Measurements from ENCODE around the gene SIGLEC10. TPM values are rescaled to one million over a fixed set of nuclear protein-coding genes. Genes with fewer than 3 reads are reported as not detected.

SIGLEC10 gene
- total RNA-seq, 1 donor: 6.7 TPM

DNA sequence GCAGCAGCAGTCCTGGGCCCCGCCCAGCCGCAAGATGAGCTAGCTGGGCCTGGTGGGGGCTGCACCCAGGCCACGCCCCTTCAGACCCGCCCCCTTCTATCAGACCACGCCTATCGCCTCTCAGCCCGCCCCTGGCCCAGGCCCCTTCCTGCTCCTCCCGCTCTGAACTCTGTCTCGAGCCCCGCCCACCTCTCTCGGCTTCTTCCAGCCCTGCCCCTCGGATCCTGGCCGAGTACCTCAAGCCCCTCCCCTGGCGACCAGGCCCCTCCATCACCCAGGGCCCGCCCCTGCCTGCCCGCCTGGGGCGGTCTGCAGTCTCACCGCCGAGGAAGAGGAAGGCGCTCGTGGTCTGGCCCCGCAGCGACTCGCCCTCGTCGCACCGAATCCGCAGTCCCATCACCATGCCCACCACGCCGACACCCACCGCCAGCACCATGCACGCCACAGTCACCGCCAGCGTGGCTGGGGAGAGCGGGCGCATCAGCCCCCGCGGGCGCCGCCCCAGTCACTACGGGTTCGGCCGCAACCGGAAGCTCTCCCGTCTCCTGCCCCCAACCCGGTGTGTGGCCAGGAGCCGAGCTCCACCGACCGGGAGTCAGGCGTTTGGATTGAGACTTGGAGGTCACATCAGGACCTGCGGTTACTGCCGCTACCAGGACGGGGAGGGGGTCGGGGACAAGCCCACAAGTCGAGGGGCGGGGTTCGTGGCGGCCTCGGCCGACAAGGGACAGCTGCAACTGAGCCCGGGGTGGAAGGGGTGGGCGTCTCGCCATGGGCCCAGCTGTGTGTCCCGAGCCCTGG lies 49.7 kb downstream of the SIGLEC10 start:
- peak; percentile 81 to 97 (median 97) for DNase-seq (ENCODE audit: low read depth in 2 of 3, low spot score in 2 of 3)

DNA sequence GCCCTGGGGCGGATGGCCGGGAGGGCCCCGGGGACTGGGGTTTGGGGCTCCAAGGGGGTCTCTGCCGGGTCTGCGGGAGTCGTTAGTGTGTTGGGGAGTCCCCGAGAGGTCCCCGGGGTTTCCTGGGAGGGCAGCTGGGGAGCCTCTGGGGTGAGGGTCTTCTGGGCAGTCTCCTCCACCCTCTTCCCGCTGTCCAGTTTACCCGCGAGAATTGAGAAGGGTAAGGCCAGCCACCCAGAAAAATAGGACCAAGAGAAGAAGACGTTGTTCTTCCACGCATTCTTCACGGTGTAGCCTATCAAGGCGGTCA lies 50.2 kb downstream of the SIGLEC10 start:
- no peak for DNase-seq (ENCODE audit: low read depth in 2 of 3, low spot score in 2 of 3)

DNA sequence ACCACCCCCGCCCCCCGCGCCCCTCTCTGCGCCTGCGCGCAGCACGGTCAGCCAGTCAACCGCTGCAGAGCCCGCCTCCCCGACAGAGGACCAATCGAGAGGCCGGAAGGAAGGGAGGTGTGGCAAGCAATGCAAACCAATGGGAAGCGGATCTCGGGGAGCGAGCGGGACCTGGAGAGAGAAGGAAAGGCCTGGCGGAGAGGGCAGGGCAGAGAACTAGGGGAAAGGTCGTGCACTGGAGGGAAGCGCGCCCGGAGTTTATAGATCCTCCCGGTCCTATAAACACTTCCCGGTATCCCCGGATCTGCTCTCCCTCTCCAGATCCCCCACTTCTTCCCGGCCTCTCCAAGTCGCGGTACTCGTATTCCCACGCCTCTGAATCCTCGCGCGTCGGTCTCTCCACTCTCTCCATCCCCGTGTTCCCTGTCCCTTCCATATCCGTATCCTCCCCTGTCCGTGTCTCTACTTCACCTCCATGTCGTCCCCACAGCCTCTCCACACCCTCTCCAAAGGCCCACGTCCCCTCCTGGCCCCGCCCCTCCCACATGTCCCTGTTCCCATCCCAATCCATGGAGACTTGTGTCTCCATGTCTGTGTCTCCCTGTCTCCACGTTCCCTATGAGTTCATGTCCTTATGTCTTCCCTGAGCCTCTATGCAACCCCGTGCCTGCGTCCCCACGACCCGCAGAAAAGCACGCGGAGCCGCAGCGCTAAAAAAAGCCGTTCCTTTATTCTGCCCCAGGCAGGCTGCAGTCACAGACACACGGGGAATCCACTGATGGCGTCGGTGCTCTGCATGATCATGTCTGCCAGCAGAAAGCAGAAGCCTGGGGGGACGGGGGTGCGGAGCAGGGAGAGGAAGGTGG lies 50.8 kb downstream of the SIGLEC10 start:
- peak; percentile 73 to 98 (median 96) for DNase-seq (ENCODE audit: low read depth in 2 of 3, low spot score in 2 of 3)

GRCh38 chr19:51365965-51366388 lies 51.5 kb downstream of the SIGLEC10 start, which contains the start of gene ETFB:
TSS of gene ETFB (minus strand) at chr19:51366388. CDS start at chr19:51366326, 62 bp downstream.
- DNase-seq (ENCODE audit: low read depth in 2 of 3, low spot score in 2 of 3): no peak

DNA sequence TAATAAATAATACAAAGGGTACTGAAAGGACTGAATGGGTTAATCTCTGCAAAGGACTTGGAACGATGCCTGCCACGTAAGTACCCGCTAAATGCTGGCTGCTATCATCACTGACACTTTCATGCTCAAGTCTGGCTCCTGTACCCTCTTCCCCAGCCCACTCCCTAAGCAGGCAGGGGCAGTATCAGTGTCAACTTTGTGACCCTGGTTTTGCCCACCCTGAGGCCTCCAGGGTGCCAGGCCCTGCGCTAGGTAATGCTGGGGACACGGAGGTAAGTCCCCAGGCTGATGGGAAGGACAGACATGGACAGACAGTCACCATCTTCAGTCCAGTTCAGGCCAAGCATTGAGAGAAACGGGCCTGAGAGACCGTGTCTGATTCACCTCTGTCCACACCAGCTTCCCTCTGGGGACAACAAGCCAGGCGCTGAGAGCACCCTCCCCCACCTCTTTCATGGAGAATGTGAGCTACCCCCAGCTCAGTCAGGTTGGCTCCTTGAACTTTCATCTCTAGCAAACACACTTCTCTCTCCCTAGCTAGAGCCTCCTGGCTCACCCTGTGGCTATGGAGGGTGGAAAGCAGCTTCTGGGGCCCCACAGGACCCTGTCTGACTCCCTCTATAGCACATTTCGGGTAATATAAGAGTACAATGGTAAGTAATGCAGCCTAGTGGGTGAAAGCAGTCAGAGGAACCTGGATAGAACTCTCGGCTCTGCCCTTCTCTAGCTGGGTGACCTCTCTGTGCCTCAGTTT lies 52.1 kb downstream of the SIGLEC10 start:
- DNase-seq (ENCODE audit: low read depth in 2 of 3, low spot score in 2 of 3): peak in 2 of 3 donors; percentile 40 to 63

- no peak for DNase-seq (ENCODE audit: low read depth in 2 of 3, low spot score in 2 of 3)
Measured at GRCh38 chr19:51364200-51365106, 53.0 kb downstream of the SIGLEC10 start.

DNA sequence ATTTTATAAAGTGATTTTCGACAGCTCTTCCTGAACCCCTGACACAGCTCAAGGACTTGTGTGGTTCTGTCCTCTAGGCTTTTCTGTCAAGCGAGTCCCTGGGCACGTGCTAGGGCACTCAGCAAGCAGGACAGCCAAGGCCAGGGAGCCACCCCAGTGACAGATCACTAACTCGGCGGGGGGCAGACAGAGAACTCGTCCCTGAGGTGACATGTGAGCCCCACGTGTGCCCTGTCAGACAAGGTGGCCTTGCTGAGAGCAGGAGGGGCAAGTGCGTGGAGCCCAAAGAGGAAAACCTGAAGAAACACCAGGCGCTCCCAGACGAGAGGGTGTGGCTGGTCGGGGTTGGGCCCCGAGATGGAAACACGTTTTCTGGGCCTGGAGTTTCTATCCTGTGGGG lies 56.2 kb downstream of the SIGLEC10 start:
- no peak for DNase-seq (ENCODE audit: low read depth in 2 of 3, low spot score in 2 of 3)

Small RNA genes lying within 50 kb of the gene (small RNA-seq; reads per million reads assigned to genes)
- not detected for gene AC020914.5

Other genes with a start within 250 kb of the SIGLEC10 start
- 9.2 TPM for gene CD33, start 192.6 kb downstream of the SIGLEC10 start, total RNA-seq
- gene SIGLECL1, start 166.6 kb downstream of the SIGLEC10 start, total RNA-seq: not detected
- 1.1 TPM for gene IGLON5, start 106.0 kb downstream of the SIGLEC10 start, total RNA-seq
- gene VSIG10L, start 75.5 kb downstream of the SIGLEC10 start, total RNA-seq: 0.81 TPM
- 162 TPM for gene ETFB, start 51.3 kb downstream of the SIGLEC10 start, total RNA-seq
- gene CLDND2, start 48.6 kb downstream of the SIGLEC10 start, total RNA-seq: not detected
- gene NKG7, start 45.0 kb downstream of the SIGLEC10 start, total RNA-seq: 24.0 TPM
- not detected for gene LIM2, start 29.7 kb downstream of the SIGLEC10 start, total RNA-seq
- gene C19orf84, start 27.1 kb downstream of the SIGLEC10 start, total RNA-seq: 0.27 TPM
- 0.27 TPM for gene SIGLEC8, start 40.8 kb upstream of the SIGLEC10 start, total RNA-seq
- not detected for gene CEACAM18, start 60.9 kb upstream of the SIGLEC10 start, total RNA-seq
- gene SIGLEC12, start 84.2 kb upstream of the SIGLEC10 start, total RNA-seq: 1.1 TPM
- 0.54 TPM for gene SIGLEC6, start 114.0 kb upstream of the SIGLEC10 start, total RNA-seq
- 2.7 TPM for gene ZNF175, start 153.6 kb upstream of the SIGLEC10 start, total RNA-seq
- 2.2 TPM for gene SIGLEC5, start 212.8 kb upstream of the SIGLEC10 start, total RNA-seq
- gene SIGLEC14, start 229.2 kb upstream of the SIGLEC10 start, total RNA-seq: 2.7 TPM